Activated T-cell treated with anti-CD3 and anti-CD28 coated beads for 4 hours (primary cell): Measurements from ENCODE around the gene CHAC2.
"Not testable (repeated sequence)": the region's sequence is repeated elsewhere in the genome, so short reads cannot be mapped to it uniquely, and the experiment has no call there.

ENCODE experiments used
- DNase-seq: peaks from one replicate; pipeline ENCODE4 v3.0.0-alpha.2; 2020

The CHAC2 gene

GRCh38 chr2:53767405-53768241 lies at the start of gene CHAC2:
TSS of gene CHAC2 (plus strand) at chr2:53767804. CDS start at chr2:53767887, 83 bp downstream.
- DNase-seq: peak; percentile 75

- not testable (repeated sequence) for DNase-seq
Measured at GRCh38 chr2:53720944-53721343, 46.7 kb upstream of the CHAC2 start.

GRCh38 chr2:53724536-53724935 lies 43.1 kb upstream of the CHAC2 start:
- no peak for DNase-seq

GRCh38 chr2:53725662-53726061 lies 41.9 kb upstream of the CHAC2 start:
- no peak for DNase-seq

- no peak for DNase-seq
Measured at GRCh38 chr2:53727921-53728320, 39.7 kb upstream of the CHAC2 start.

GRCh38 chr2:53729143-53729762 lies 38.4 kb upstream of the CHAC2 start:
- no peak for DNase-seq

- no peak for DNase-seq
Measured at GRCh38 chr2:53737091-53737490, 30.5 kb upstream of the CHAC2 start.

GRCh38 chr2:53739032-53739431 lies 28.6 kb upstream of the CHAC2 start:
- no peak for DNase-seq

GRCh38 chr2:53740170-53740569 lies 27.4 kb upstream of the CHAC2 start:
- DNase-seq: no peak

GRCh38 chr2:53744395-53745065 lies 23.1 kb upstream of the CHAC2 start:
- no peak for DNase-seq

GRCh38 chr2:53750041-53750768 lies 17.4 kb upstream of the CHAC2 start:
- no peak for DNase-seq

- DNase-seq: no peak
Measured at GRCh38 chr2:53751728-53752127, 15.9 kb upstream of the CHAC2 start.

- no peak for DNase-seq
Measured at GRCh38 chr2:53752385-53752784, 15.2 kb upstream of the CHAC2 start.

- DNase-seq: no peak
Measured at GRCh38 chr2:53753041-53753440, 14.6 kb upstream of the CHAC2 start.

- no peak for DNase-seq
Measured at GRCh38 chr2:53755121-53755520, 12.5 kb upstream of the CHAC2 start.

GRCh38 chr2:53756644-53757043 lies 11.0 kb upstream of the CHAC2 start:
- DNase-seq: no peak

GRCh38 chr2:53757206-53757605 lies 10.4 kb upstream of the CHAC2 start:
- not testable (repeated sequence) for DNase-seq

GRCh38 chr2:53765767-53766166 lies 1.8 kb upstream of the CHAC2 start:
- no peak for DNase-seq

- DNase-seq: no peak
Measured at GRCh38 chr2:53768242-53768542, 588 bp downstream of the CHAC2 start.

GRCh38 chr2:53769318-53769945 lies 1.8 kb downstream of the CHAC2 start:
- DNase-seq: no peak

GRCh38 chr2:53770264-53770663 lies 2.7 kb downstream of the CHAC2 start:
- DNase-seq: no peak

GRCh38 chr2:53777134-53777533 lies 9.5 kb downstream of the CHAC2 start:
- no peak for DNase-seq
